Activated CD4-positive, alpha-beta T cell treated with anti-CD3 and anti-CD28 coated beads, Interleukin-2, amount 10 ng/mL, durations not matched to agents 7 days and 5 days (primary cell): Measurements from ENCODE around the gene AK8. TPM values are rescaled to one million over a fixed set of nuclear protein-coding genes. Genes with fewer than 3 reads are reported as not detected.

Experiments
- CTCF ChIA-PET: fragments of 350-600 bp; sonication (Branson Sonifier 250); formaldehyde crosslinking; loops from one replicate; lab custom pipeline; 2021; ENCODE audit warnings: antibody characterized with exemption; lab: Charles Lee
- POLR2A ChIA-PET: fragments of 350-600 bp; sonication (Branson Sonifier 250); formaldehyde crosslinking; loops from one replicate; lab custom pipeline; 2021; ENCODE audit warnings: antibody characterized with exemption; lab: Charles Lee
- DNase-seq: peaks from one replicate; pipeline ENCODE4 v3.0.0-alpha.2; 2020
- H3K27ac Mint-ChIP-seq: one replicate; pipeline ENCODE4 v1.8.0; 2021; ENCODE audit warnings: mild to moderate bottlenecking, moderate library complexity, mixed read lengths
- H3K27me3 Mint-ChIP-seq: one replicate; pipeline ENCODE4 v1.8.0; 2021; ENCODE audit warnings: mixed read lengths
- H3K36me3 Mint-ChIP-seq: one replicate; pipeline ENCODE4 v1.8.0; 2021; ENCODE audit warnings: low read depth, mixed read lengths
- H3K4me1 Mint-ChIP-seq: one replicate; pipeline ENCODE4 v1.8.0; 2021; ENCODE audit warnings: mixed read lengths
- H3K4me3 Mint-ChIP-seq: one replicate; pipeline ENCODE4 v1.8.0; 2021; ENCODE audit warnings: mild to moderate bottlenecking, moderate library complexity, mixed read lengths
- H3K9me3 Mint-ChIP-seq: one replicate; pipeline ENCODE4 v1.8.0; 2021; ENCODE audit warnings: mixed read lengths
- total RNA-seq, 2 experiments: library from RNA; stranded (reverse); gene quantifications; one replicate each; pipeline ENCODE4 v1.2.3, GENCODE V29; 2021

Gene AK8
- total RNA-seq, 2 experiments from 2014 or later: not detected

DNA sequence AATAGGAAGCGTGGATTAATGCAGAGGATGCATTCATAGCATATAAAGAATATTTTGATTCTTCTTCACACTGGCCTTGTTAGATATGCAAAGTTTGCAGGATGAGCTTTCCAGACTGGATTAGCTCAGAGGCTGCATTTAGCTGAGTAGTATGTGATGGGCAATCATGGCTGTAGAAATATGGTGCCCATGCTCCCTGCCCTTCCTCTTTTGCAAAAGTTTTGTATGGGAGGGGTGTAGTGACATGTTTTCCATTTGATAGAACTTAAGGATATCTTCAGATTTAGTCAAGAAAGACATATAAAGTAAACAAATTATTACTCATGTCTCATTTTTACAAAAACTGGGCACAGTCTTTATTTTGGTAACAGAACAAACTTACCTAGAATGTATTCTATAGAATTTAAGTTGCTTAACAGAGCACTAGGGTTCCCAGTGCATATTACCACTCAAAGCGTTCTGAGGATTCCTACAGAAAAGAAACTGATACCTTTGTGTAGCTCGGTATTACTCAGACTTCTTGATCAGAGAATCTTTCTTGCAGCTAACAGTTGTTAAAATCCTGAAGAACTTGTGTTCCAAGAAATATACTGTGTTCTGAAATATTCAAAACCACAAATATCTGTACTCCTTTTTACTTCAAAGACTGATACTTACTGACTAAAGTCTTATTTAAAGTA is 198.0 kb downstream of the AK8 start:
- ChIA-PET POLR2A (no interaction called here), CTCF (interaction anchor here (0.6 to 2.7 kb wide), 2 partner anchors 10 to 119 kb away, joined by 3 to 12 read pairs; partner anchors contain the start of genes DDX31 and GTF3C4)
- H3K4me1 Mint-ChIP-seq: peaks cover 53% of the 10 kb centered on the region
- H3K4me3 Mint-ChIP-seq: no peak overlapping the region
- no peaks in the 10 kb centered on the region for H3K9me3 Mint-ChIP-seq
- no peaks in the 10 kb centered on the region for H3K27me3 Mint-ChIP-seq
- H3K27ac Mint-ChIP-seq: no peak overlapping the region
- DNase-seq: no peak
- H3K36me3 Mint-ChIP-seq: peaks cover 53% of the 10 kb centered on the region

DNA sequence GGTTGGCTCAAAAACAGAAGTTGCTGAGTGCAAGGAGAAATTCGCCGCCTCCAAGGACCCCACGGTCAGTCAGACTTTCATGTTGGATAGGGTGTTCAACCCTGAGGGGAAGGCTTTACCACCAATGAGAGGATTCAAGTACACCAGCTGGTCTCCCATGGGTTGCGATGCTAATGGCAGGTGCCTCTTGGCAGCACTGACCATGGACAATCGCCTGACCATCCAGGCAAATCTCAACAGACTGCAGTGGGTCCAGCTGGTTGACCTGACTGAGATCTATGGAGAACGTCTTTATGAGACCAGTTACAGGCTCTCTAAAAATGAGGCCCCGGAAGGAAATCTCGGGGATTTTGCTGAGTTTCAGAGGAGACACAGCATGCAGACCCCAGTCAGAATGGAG is 200.1 kb downstream of the AK8 start:
- CTCF ChIA-PET: interaction anchor here (0.6 kb wide), 1 partner anchor 175 kb away, joined by 3 read pairs; no protein-coding TSS in a partner anchor

More for the DNA sequence above, 200.1 kb downstream of the AK8 start:
- Mint-ChIP-seq H3K36me3 (peaks cover 46% of the 10 kb centered on the region), H3K4me1 (peaks cover 59% of the 10 kb centered on the region), H3K4me3 (no peak overlapping the region), H3K27ac (no peak overlapping the region), H3K27me3 (no peaks in the 10 kb centered on the region), H3K9me3 (no peaks in the 10 kb centered on the region)
- POLR2A ChIA-PET: no interaction called here
- no peak for DNase-seq

Other genes starting within 250 kb of the AK8 start
- 10 to 100 TPM; 12.4 to 13.2 TPM for gene DDX31, start 208.3 kb downstream of the AK8 start, total RNA-seq
- 10 to 100 TPM; 12.7 to 13.5 TPM for gene GTF3C4, start 207.8 kb downstream of the AK8 start, total RNA-seq
- 1 to 10 TPM; 3.0 to 3.5 TPM for gene SPACA9, start 614 bp upstream of the AK8 start, total RNA-seq
- 10 to 100 TPM; 36.8 to 37.6 TPM for gene TSC1, start 66.3 kb upstream of the AK8 start, total RNA-seq
- not detected for gene GFI1B, start 100.4 kb upstream of the AK8 start, total RNA-seq
- 10 to 100 TPM; 75.1 to 87.9 TPM for gene GTF3C5, start 152.7 kb upstream of the AK8 start, total RNA-seq
- 1 to 10 TPM; 2.8 to 3.5 TPM for gene CEL, start 183.7 kb upstream of the AK8 start, total RNA-seq
- 10 to 100 TPM; 79.1 to 92.3 TPM for gene RALGDS, start 243.0 kb upstream of the AK8 start, total RNA-seq